ENCODE results near the gene PSME4.

Gene PSME4

GRCh38 chr2:53901192-53901591 is 69.6 kb downstream of the PSME4 start:
- intact Hi-C loops (cut with DNase I): no loop called here
- DNase-seq: no peak

- intact Hi-C loops (cut with DNase I): no loop called here
- peak in 1 of 42 donors; percentile 25 for DNase-seq
Measured at GRCh38 chr2:53896864-53897263, 73.9 kb downstream of the PSME4 start.

- intact Hi-C loops (cut with DNase I): no loop called here
- no peak for DNase-seq
Measured at GRCh38 chr2:53886406-53887280, 84.2 kb downstream of the PSME4 start.

GRCh38 chr2:53884883-53885282 is 85.9 kb downstream of the PSME4 start:
- no peak for DNase-seq
- intact Hi-C loops (cut with DNase I): no loop called here

GRCh38 chr2:53881986-53882385 is 88.8 kb downstream of the PSME4 start:
- intact Hi-C loops (cut with DNase I): no loop called here
- DNase-seq: no peak

GRCh38 chr2:53881360-53881759 is 89.4 kb downstream of the PSME4 start:
- intact Hi-C loops (cut with DNase I): no loop called here
- DNase-seq: no peak

GRCh38 chr2:53880756-53881155 is 90.0 kb downstream of the PSME4 start:
- intact Hi-C loops (cut with DNase I): no loop called here

GRCh38 chr2:53877556-53877955 is 93.2 kb downstream of the PSME4 start:
- DNase-seq: no peak

More at GRCh38 chr2:53880756-53881155, 90.0 kb downstream of the PSME4 start:
- no peak for DNase-seq

GRCh38 chr2:53877112-53877511 is 93.7 kb downstream of the PSME4 start:
- no peak for DNase-seq
- intact Hi-C loops (cut with DNase I): no loop called here

More at GRCh38 chr2:53877556-53877955, 93.2 kb downstream of the PSME4 start:
- intact Hi-C loops (cut with DNase I): no loop called here

GRCh38 chr2:53874401-53874950 is 96.3 kb downstream of the PSME4 start:
- DNase-seq: no peak
- intact Hi-C loops (cut with DNase I): no loop called here

- intact Hi-C loops (cut with DNase I): no loop called here
Measured at GRCh38 chr2:53867773-53868172, 103.0 kb downstream of the PSME4 start.

GRCh38 chr2:53867169-53867568 is 103.6 kb downstream of the PSME4 start:
- intact Hi-C loops (cut with DNase I): no loop called here
- DNase-seq: no peak

More at GRCh38 chr2:53867773-53868172, 103.0 kb downstream of the PSME4 start:
- DNase-seq: no peak

GRCh38 chr2:53865962-53866361 is 104.8 kb downstream of the PSME4 start:
- intact Hi-C loops (cut with DNase I): no loop called here
- DNase-seq: no peak

- DNase-seq: no peak
- intact Hi-C loops (cut with DNase I): no loop called here
Measured at GRCh38 chr2:53865264-53865663, 105.5 kb downstream of the PSME4 start.

- intact Hi-C loops (cut with DNase I): no loop called here
- no peak for DNase-seq
Measured at GRCh38 chr2:53863538-53864227, 107.1 kb downstream of the PSME4 start.

- DNase-seq: no peak
- intact Hi-C loops (cut with DNase I): no loop called here
Measured at GRCh38 chr2:53861824-53862223, 109.0 kb downstream of the PSME4 start.

- intact Hi-C loops (cut with DNase I): no loop called here
- peak; percentile 32 to 88 (median 78) for DNase-seq
Measured at GRCh38 chr2:53859206-53860181, 111.3 kb downstream of the PSME4 start, which contains the start of gene GPR75. Gene GPR75 (minus strand): TSS chr2:53859967. CDS start chr2:53854756, 5,211 bp downstream.

- intact Hi-C loops (cut with DNase I): no loop called here
- DNase-seq: peak in 1 of 42 donors; percentile 12
Measured at GRCh38 chr2:53856272-53856671, 114.5 kb downstream of the PSME4 start.

- DNase-seq: no peak
- intact Hi-C loops (cut with DNase I): no loop called here
Measured at GRCh38 chr2:53854678-53855077, 116.1 kb downstream of the PSME4 start.
